AG09309 (cell line): ENCODE results near the gene KMT5C.

Source experiments
- DNase-seq: peaks from one replicate; pipeline ENCODE4 v3.0.0-alpha.2; 2010; ENCODE audit warnings: low read depth
- H3K4me3 ChIP-seq: 2 replicates; pipeline ENCODE4 v1.5.1; 2011; ENCODE audit warnings: mild to moderate bottlenecking, low read depth, low read length, moderate library complexity; ENCODE audit not compliant: control insufficient read depth
- CTCF ChIP-seq: IDR thresholded peaks from 2 replicates; pipeline ENCODE4 v1.5.1; 2011; ENCODE audit warnings: mild to moderate bottlenecking, low read depth, low read length, inconsistent platforms; ENCODE audit not compliant: insufficient read depth, control insufficient read depth; ENCODE audit errors: missing control alignments

Gene KMT5C

GRCh38 chr19:55314396-55314795 lies 25.3 kb upstream of the KMT5C start:
- TF ChIP-seq CTCF: no peak
- no peak overlapping the region for H3K4me3 ChIP-seq
- DNase-seq: no peak

GRCh38 chr19:55315956-55316525 lies 23.6 kb upstream of the KMT5C start:
- H3K4me3 ChIP-seq: no peak overlapping the region
- no peak for DNase-seq
- TF ChIP-seq CTCF: no peak

GRCh38 chr19:55316646-55317045 lies 23.0 kb upstream of the KMT5C start:
- no peak overlapping the region for H3K4me3 ChIP-seq
- no peak for DNase-seq
- no peak for TF ChIP-seq CTCF

- no peak overlapping the region for H3K4me3 ChIP-seq
- no peak for TF ChIP-seq CTCF
- DNase-seq: no peak
Observed at GRCh38 chr19:55319785-55320184, 19.9 kb upstream of the KMT5C start.

- no peak overlapping the region for H3K4me3 ChIP-seq
- TF ChIP-seq CTCF: no peak
- DNase-seq: no peak
Observed at GRCh38 chr19:55320844-55321419, 18.7 kb upstream of the KMT5C start.

- TF ChIP-seq CTCF: no peak
- no peak for DNase-seq
- no peak overlapping the region for H3K4me3 ChIP-seq
Observed at GRCh38 chr19:55321466-55322137, 18.1 kb upstream of the KMT5C start.
